Measurements from ENCODE around the gene TDRD3. TPM values are rescaled to one million over a fixed set of nuclear protein-coding genes. Genes with fewer than 3 reads are reported as not detected.

TDRD3 gene
- polyA plus RNA-seq, 5 donors: 30.3 to 49.7 (median 42.9) TPM

DNA sequence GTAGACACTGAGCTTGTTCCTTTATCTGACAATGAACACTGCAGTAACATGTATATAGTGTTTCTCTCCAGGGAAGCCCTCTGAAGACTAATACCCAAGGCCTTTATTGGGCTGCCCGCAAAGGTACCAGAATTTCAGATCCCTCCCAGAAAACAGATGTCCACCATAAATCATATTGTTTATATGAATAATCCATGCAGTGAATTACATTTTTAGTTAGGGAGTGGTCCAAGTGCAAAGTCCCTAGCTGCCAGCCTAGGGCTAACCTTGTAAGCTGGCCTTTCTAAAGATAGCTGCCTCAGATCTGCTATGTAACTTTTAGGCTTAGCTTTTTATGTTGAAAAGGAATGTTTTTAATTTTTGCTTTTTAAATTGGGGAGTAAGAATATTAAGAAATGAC, 44.7 kb downstream of the TDRD3 start:
- DNase-seq: no peak

DNA sequence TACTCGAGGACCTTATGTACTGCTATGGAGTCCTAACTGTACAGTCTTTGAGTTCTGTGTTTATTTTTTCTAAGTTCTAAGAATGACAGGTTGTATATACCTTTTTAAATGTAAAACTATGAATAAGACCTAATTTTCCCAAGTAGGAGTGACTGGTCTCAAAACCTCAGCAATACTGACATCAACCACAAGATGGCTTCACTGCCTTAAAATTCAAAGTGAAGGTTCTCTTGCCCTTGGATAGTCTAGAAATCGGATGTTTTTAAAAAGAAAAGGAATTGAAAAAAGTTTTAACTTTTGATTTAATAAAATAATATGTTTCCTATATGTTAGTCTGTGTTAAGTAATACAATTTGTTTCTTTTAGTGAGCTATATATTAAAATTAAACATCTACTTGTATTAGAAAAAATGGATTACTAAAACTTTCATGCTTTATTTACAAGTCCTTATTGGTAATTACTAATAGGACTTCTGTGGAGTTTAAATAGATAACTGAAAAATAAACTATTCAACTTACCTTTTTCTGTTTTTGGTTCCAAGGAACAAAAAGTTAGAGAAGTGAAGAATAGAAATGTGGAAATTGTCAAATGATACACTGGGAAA, 52.0 kb downstream of the TDRD3 start:
- DNase-seq: peak; percentile 17 to 44

DNA sequence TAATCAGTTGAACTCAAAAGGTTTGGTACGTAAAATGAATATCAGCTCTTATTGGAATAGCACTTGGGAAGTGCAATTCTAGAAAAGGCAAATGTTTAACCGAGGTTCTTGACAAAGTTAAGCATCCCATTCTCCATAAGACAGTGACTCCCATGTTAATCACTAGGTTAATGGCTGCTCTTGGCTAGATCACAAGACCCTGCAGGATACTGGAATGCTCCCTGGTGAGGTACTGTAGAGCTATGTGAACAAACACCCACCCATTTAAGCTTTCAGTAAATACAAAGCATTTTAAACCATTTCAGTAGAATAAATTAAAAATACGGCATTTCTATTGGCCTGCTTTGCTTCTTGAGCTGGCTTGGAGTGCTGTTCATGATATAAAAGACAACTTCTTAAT, 56.5 kb downstream of the TDRD3 start:
- DNase-seq: no peak

DNA sequence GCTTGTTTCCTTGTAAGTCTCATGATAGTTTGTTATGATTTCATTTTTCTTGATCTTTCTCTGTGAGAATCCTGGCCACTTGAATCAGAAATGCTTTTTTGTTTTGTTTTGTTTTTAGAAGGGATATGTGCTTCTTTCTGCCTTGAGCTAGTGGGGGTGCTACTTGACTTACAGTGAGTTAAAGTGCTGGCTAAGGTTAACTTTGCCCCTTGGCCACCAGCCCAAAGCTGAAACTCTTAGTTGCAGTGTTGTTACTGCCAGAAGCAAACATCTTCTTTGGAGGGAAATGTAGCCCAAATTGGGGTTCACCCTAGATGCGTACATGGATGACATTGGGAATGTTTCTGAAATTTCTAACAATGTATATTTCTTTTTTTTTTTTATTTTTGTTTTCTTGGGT, 57.4 kb downstream of the TDRD3 start:
- no peak for DNase-seq

DNA sequence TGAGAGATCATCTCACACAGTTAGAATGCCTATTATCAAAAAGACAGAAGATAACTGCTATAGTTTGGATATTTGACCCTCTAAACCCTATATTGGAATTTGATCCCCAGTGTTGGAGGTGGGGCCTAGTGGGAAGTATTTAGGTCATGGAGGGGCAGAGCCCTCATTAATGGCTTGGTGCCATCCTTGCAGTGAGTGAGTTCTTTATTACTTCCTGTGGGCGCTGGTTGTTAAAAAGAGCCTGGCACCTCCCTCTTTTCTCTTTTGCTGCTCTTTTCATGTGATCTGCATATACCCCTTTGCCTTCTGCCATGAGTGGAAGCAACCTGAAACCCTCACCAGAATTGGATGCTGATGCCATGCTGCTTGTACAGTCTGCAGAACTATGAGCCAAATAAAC, 66.8 kb downstream of the TDRD3 start:
- no peak for DNase-seq

DNA sequence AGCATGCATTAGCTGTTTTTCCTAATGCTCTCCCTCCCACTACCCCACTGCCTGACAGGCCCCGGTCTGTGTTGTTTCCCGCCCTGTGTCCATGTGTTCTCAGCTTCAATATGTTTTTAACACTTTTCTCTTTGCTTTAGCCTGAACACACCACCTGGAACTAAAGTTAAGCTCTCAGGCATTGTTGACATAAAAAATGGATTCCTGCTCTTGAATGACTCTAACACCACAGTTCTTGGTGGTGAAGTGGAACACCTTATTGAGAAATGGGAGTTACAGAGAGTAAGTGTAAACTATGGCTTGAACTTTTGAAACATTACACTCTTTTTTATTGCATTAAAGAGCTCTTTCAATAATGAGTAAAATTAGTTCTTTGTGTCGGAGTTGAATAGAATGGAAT, 70.1 kb downstream of the TDRD3 start:
- peak; percentile 12 to 17 for DNase-seq

DNA sequence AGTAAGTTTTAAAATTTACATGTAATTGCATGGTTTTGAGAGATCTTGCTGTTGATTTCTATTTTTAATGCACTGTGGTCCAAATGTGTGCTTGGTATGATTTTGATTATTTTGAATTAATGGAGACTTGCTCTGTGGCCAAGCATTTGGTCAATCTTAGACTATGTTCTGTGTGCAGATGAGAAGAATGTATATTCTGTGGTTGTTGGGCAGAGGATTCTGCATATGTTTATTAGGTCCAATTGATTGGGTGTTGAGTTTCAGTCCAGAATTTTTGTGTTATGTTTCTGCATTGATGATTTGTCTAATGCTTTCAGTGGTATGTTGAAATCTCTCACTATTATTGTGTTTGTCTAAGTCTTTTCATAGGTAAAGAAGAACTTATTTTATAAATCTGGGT, 82.3 kb downstream of the TDRD3 start:
- no peak for DNase-seq

DNA sequence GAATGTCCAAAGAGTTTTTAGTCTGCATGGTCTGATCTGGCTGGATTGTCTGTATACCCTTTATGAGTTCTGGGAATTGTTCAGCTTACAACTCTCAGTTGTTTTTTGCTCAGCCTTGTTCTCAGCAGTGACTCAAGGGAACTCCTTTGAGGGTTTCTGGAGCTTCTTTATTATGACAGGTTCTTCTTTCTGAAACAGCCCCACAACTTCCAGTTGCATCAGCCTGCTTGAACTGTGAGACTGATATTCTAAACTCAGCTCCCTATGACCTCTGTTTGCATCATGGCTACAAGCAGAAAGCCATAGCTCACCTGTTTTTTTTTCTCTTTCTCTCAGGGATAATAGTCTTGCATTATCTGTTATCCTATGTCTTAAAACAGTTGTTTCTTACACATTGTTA, 85.0 kb downstream of the TDRD3 start:
- DNase-seq: no peak

DNA sequence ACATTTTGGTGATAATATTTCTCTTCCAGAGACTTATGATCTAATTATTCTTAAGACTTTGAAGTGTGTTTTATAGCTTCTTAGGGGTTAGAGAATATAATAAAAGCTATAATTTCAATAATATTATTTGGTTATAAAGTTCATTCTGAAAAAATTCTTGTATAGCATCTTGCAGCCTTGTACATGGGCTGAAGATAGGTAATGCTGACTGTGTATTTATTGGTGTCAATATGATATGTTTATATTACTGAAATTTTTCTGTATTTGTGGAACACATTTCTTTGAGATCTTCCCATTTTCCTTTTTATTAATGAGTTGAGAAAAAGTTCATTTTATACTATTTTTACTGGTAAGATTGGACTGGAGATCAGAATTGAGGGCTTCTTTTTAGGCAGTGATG, 87.8 kb downstream of the TDRD3 start:
- no peak for DNase-seq

DNA sequence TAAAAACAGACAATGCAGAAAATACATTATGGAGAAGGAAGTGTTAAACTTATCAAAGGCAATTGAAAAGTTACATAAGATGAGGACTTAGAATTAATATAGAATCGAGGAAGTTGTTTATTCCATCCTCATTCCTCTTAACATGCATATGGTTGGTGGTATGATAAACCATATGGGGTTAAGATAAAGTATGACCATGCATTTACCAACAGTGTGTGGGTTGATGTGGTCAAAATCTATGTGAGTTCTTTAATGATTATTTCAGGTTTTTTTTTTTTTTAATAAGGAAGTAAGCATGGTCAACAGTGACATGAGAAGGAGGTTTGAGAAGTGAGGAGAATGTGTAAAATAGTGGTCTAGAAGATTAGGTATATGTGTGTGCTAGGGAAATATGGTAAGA, 94.5 kb downstream of the TDRD3 start:
- no peak for DNase-seq

DNA sequence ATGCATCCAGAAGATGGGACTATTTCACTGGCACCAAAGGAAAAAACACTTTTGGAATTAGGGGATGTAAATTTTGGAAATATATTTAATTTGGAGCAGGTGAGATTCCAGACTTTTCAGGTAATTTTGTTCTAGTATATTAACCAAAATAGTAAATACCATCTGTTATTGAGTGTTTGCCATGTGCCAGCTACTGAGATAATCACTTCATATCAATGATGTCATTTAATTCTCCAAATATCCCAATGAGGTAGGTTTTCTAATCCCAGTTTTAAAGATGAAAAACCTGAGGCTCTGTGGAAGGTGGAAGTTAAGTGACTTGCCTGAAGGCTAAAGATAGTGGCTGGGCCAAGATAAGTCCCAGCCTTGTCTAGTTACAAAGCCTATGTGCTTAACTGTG, 95.2 kb downstream of the TDRD3 start:
- DNase-seq: no peak

DNA sequence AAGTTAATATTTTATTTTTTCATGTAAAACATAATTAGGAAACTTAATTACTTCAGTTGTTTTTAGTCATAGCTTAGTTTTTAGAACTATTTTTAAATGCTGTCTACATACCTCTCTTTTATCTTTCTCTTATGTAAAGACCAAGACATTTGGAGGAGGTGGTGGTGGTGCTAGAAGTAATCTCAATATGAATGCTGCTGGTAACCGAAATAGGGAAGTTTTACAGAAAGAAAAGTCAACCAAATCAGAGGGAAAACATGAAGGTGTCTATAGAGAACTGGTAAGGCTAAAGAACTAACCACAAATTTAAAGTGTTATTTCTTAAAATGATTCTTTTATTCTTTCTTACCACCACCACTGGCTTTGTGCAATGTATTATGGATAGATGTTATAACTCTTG, 97.3 kb downstream of the TDRD3 start:
- DNase-seq: no peak

DNA sequence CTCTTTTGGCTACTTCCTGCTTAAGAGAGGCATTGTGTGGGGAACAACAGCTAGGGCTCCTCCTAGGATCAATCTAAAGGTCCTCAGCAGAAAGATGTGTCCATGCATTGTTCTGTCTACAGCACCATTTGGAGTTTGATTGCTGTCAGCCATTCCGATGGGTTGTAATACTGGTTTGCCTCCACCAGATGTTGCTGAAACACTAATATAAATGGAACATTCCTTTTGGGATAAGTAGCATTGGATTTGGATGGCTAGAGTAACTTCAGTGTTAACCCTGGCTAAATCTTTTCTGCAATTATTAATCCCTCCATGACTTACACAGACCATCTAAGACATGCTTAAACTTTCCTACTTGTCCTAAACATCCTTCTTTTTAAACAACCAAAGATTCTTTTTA, 104.2 kb downstream of the TDRD3 start:
- DNase-seq: no peak

DNA sequence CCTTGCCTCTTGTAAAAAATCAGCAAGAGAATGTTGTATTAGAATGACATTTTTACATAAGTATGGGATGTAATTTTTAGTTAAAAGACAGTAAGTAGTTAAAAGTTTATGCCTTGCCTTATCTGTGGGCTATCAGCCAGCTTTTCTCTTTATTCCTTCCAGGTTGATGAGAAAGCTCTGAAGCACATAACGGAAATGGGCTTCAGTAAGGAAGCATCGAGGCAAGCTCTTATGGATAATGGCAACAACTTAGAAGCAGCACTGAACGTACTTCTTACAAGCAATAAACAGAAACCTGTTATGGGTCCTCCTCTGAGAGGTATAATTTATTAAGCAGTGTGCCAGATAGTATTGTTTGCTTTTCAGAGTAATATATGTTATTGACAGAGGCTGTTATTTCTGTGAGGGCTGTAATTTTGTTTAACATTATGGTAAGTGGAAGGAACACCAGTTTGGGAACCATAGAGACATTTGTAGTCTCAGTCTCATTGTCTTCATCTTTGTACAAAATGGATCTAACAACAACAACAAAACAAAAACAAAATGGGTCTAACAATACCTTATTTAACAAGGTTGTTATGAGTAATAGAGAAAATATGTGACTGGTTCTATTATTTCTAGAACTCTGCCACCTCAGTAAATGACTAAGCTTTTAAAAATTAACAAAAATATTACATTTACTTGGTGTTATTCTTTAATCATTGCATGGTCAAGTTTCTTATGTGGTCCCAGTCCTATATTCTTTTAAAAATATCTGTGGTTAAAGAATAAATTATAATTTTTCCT, 112.8 kb downstream of the TDRD3 start:
- DNase-seq: no peak

DNA sequence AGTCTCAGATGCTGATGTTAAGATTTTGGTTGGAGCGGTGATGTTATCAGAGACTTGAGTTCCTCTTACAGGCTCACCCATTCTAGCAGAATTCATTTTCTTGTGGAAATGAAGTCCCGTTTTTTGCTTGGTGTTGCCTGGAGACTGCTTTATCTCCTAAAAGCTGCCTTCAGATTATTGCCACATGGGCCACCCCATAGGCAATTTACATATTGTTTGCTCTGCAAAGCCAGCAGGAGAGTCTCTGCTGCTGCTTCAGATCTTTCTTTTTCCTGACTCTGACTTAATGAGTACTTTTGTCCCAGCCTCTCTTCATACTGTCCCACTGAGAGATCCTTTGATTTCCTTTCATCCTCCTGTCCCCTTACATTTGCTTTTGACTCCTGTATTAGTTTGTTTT, 114.6 kb downstream of the TDRD3 start:
- DNase-seq: no peak

DNA sequence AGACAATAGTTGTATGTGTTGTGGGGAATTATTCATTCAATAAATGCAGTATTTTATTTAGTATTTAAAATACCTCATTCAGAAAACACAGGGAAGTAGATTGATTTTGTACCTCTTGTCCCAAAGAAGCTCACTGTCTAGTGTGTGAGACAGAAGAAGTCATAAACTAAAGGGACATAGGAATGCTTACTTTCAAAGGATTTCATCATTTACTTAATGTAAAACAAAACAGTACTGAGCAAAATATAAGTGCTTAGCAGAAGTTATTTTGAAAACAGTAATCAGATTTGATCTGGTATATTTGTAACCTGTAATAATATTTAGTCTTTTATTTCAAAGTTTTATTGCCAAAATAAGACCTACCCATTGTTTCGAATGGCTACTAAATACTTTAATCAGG, 117.9 kb downstream of the TDRD3 start:
- no peak for DNase-seq

DNA sequence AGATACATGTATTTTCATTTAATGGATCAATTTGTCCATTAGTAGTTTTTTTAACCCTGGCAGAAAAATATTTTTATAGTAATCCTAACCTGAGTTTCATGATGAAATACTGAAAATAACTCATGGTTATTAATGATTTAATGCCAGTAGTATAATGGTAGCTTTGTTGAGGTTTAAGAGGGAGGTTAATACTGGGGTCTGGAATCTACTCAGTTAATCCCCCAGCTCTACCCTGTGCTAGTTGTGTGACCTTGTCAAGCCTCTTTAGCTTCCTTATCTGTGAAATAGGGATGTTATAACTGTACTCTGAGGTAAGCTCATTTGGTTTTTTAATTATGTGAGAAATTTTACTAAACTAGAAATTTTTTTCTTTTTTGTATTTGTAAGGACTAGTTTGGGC, 122.5 kb downstream of the TDRD3 start:
- no peak for DNase-seq

DNA sequence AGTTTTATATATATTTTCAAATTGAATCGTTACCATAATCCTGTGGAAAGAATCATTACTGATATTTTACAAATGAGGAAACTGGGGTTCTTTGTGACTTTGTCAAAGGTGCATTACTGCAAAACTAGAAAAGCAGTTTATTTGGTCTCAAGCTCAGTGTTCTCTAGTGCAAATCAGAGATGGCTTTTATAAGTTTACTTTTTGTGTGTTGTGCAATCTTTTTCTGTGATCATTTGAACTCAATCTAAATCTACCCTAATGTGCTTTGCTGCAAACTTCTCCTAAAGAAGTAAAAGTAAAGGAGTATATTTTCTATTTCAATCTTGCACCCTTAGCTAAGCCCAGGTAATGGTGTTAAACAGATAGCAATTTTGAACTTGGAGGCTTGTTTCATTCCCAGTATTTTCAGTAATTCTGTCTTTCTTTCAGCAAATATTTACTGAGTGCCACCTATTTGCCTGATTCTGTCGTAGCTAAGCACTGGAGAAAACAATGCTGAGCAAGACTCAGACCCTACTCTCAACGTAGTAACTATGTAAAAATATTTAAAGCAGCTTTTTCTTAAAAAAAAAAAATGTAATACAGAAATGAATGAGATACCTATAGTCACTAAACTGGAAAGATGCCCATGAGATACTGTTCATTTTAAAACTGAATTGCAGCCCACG, 124.0 kb downstream of the TDRD3 start:
- DNase-seq: no peak

DNA sequence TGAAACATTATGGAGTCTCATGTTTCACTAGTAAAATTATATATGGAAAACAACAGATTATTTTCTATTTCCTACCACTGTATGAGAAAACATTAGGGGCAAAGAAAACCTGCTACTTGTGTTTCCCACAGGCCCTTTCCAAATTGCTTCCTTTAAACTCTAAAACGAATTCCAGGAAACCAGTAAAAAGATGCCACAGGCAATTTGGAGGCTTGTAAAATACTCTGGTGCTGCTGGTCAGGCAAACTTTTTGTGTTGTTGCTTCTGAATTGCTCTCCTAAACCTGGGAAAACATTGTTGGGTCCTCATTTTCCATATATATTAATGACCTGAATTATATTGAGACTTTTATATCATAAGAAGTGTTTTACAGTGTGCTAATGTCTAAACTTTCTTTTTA, 141.5 kb downstream of the TDRD3 start:
- DNase-seq: no peak

DNA sequence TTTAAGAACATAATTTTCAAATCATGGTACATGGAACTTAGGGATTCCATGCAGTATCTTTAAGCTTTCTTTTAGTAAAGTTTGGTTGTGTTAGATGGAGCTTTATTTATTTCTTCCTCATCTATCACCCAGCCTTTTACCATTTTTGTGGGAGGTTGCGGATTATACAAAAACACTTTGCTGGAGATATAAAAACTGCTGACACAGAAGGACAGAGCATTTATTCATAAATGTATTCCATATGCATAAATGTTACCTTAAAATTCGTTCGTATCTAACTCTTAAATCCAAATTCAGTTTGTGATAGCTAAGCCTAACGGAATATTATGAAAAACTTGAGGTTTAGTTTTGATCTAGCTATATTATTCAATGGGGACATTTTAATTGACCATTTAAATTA, 143.3 kb downstream of the TDRD3 start:
- no peak for DNase-seq

DNA sequence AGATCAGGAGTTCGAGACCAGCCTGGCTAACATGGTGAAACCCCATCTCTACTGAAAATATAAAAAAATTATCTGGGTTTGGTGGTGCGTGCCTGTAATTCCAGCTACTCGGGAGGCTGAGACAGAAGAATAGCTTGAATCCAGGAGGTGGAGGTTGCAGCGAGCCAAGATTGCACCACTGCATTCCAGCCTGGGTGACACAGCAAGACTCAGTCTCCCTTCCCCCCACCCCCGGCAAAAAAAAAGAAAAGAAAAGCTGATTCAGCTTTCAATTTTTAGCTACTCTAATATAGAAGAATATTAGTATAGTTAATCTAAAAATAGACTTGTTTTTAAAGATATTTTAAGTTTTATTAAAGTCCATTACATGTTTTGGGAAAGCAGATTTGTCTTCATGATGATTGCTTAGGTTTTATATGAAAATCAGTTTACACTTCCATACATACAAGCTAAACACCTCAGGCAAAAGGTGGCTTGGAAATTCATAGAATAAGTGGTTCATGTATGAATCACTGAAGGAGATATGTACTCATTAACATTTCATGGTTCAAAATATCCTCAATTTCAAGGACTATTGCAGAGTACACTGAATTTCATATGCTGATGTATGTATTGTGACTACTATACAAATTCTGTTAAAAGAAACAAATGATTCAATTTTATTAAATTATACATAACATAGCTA, 165.2 kb downstream of the TDRD3 start:
- no peak for DNase-seq

DNA sequence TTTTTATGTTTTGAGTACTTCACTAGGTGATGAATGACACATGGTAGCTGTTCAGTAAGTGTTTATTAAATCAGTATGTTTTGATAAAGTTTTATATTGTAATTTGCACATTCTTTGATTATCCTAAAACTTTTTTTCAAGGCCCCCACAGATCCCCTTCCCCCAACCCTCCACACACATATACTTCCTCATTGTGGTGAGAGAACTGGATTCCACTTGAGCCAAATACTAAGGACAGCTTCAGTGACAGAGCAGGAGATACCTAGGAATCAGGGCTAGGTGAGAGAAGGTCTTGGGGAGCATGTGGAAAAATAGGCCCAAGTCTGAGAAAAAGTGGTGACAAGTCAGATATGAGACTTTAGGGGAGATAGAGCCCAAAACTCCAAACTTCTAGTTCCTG, 174.6 kb downstream of the TDRD3 start:
- DNase-seq: no peak

All from right lung (tissue), 5 donors.